Measurements from ENCODE around the gene LRIG1. TPM values are rescaled to one million over a fixed set of nuclear protein-coding genes. Genes with fewer than 3 reads are reported as not detected.

LRIG1 gene
- total and polyA plus RNA-seq, 2 of the 8 experiments (the other 6 are each of a cell fraction or from before 2014, with no cell fraction given) = 78.1 to 88.7 TPM

GRCh38 chr3:66478960-66479359 lies 21.9 kb downstream of the LRIG1 start (continued):
- TF ChIP-seq E2F6 (IDR thresholded peaks at IDR 0.05) (no peak), GTF2F1 (IDR thresholded peaks at IDR 0.05; ENCODE audit: borderline replicate concordance, low read depth, low read length) (no peak), FOSL1 (IDR thresholded peaks at IDR 0.05; ENCODE audit: insufficient read depth, low read depth, low read length) (no peak), BCL11A (IDR thresholded peaks at IDR 0.05; ENCODE audit: low read depth in 2 of 2, low read length in 2 of 2) (no peak), MAX (IDR thresholded peaks at IDR 0.05) (no peak), EP300 (IDR thresholded peaks at IDR 0.05; ENCODE audit: borderline replicate concordance in 1 of 2, low read depth in 2 of 2, low read length in 2 of 2) (no peak), CHD7 (IDR thresholded peaks at IDR 0.05; ENCODE audit: insufficient replicate concordance, low read length) (no peak)
